ENCODE data around the gene HS6ST3. TPM values are rescaled to one million over a fixed set of nuclear protein-coding genes. Genes with fewer than 3 reads are reported as not detected.
"Not testable (repeated sequence)": the region's sequence is repeated elsewhere in the genome, so short reads cannot be mapped to it uniquely, and the experiment has no call there.

Gene HS6ST3
- total RNA-seq, 1 donor from 2014 or later: under 0.01 TPM

- FAIRE-seq (no peak), DNase-seq (ENCODE audit: low read depth) (peak; percentile 30)
- Histone ChIP-seq H3K27me3 (ENCODE audit: control insufficient read depth, insufficient read depth, low read length) (no peaks in the 10 kb centered on the region), H3K4me3 (ENCODE audit: low read depth, low read length) (no peak overlapping the region), H3K36me3 (ENCODE audit: control insufficient read depth, insufficient read depth, low read length) (no peaks in the 10 kb centered on the region)
- no peak for TF ChIP-seq CTCF (IDR thresholded peaks at IDR 0.05; ENCODE audit: insufficient read depth, low read length, severe bottlenecking)
Observed at GRCh38 chr13:96771486-96772367, 681.8 kb downstream of the HS6ST3 start.

- no peak for TF ChIP-seq CTCF (IDR thresholded peaks at IDR 0.05; ENCODE audit: insufficient read depth, low read length, severe bottlenecking)
- DNase-seq (ENCODE audit: low read depth): peak; percentile 47
- Histone ChIP-seq H3K36me3 (ENCODE audit: control insufficient read depth, insufficient read depth, low read length) (no peaks in the 10 kb centered on the region), H3K4me3 (ENCODE audit: low read depth, low read length) (no peak overlapping the region), H3K27me3 (ENCODE audit: control insufficient read depth, insufficient read depth, low read length) (no peaks in the 10 kb centered on the region)
- no peak for FAIRE-seq
Observed at GRCh38 chr13:96772426-96772825, 682.5 kb downstream of the HS6ST3 start.

GRCh38 chr13:96778302-96778701 lies 688.4 kb downstream of the HS6ST3 start:
- H3K36me3 ChIP-seq (ENCODE audit: control insufficient read depth, insufficient read depth, low read length); DNase-seq (ENCODE audit: low read depth); H3K27me3 ChIP-seq (ENCODE audit: control insufficient read depth, insufficient read depth, low read length); FAIRE-seq; H3K4me3 ChIP-seq (ENCODE audit: low read depth, low read length): not testable (repeated sequence)

GRCh38 chr13:96779691-96780090 lies 689.8 kb downstream of the HS6ST3 start:
- no peaks in the 10 kb centered on the region for H3K27me3 ChIP-seq (ENCODE audit: control insufficient read depth, insufficient read depth, low read length)
- H3K36me3 ChIP-seq (ENCODE audit: control insufficient read depth, insufficient read depth, low read length): no peaks in the 10 kb centered on the region
- no peak for TF ChIP-seq CTCF (IDR thresholded peaks at IDR 0.05; ENCODE audit: insufficient read depth, low read length, severe bottlenecking)
- no peak overlapping the region for H3K4me3 ChIP-seq (ENCODE audit: low read depth, low read length)
- FAIRE-seq (no peak), DNase-seq (ENCODE audit: low read depth) (no peak)

- Histone ChIP-seq H3K36me3 (ENCODE audit: control insufficient read depth, insufficient read depth, low read length) (no peaks in the 10 kb centered on the region), H3K27me3 (ENCODE audit: control insufficient read depth, insufficient read depth, low read length) (no peaks in the 10 kb centered on the region), H3K4me3 (ENCODE audit: low read depth, low read length) (no peak overlapping the region)
- FAIRE-seq: no peak
- no peak for DNase-seq (ENCODE audit: low read depth)
- no peak for TF ChIP-seq CTCF (IDR thresholded peaks at IDR 0.05; ENCODE audit: insufficient read depth, low read length, severe bottlenecking)
Observed at GRCh38 chr13:96780105-96780504, 690.2 kb downstream of the HS6ST3 start.

- FAIRE-seq (no peak), DNase-seq (ENCODE audit: low read depth) (no peak)
- TF ChIP-seq CTCF (IDR thresholded peaks at IDR 0.05; ENCODE audit: insufficient read depth, low read length, severe bottlenecking): no peak
- Histone ChIP-seq H3K36me3 (ENCODE audit: control insufficient read depth, insufficient read depth, low read length) (no peaks in the 10 kb centered on the region), H3K27me3 (ENCODE audit: control insufficient read depth, insufficient read depth, low read length) (no peaks in the 10 kb centered on the region), H3K4me3 (ENCODE audit: low read depth, low read length) (no peak overlapping the region)
Observed at GRCh38 chr13:96781141-96781540, 691.2 kb downstream of the HS6ST3 start.

All from bronchial epithelial cell (primary cell).